Vagina (tissue), 2 donors: ENCODE measurements around the gene DOCK2. TPM values are rescaled to one million over a fixed set of nuclear protein-coding genes. Genes with fewer than 3 reads are reported as not detected.

ENCODE experiments used
- DNase-seq, 2 donors: peaks; one replicate each; pipeline ENCODE4 v3.0.0-alpha.2; 2017; ENCODE audit errors: extremely low spot score in 2 of 2
- H3K27ac ChIP-seq: fragments of 200-600 bp; sonication (generic); one replicate; pipeline ENCODE4 v1.5.1; 2019
- H3K27me3 ChIP-seq: fragments of 200-600 bp; sonication (generic); one replicate; pipeline ENCODE4 v1.5.1; 2019
- H3K36me3 ChIP-seq, 2 donors: fragments of 200-600 bp; sonication (generic); one replicate each; pipeline ENCODE4 v1.5.1; 2017 to 2019
- H3K4me1 ChIP-seq: fragments of 200-600 bp; sonication (generic); one replicate; pipeline ENCODE4 v1.5.1; 2019
- H3K4me3 ChIP-seq, 2 donors: fragments of 200-600 bp; sonication (generic); 1 replicate in 1 of 2; 2 replicates in 1 of 2; pipeline ENCODE4 v1.5.1; 2016 to 2019
- H3K9me3 ChIP-seq: fragments of 200-600 bp; sonication (generic); one replicate; pipeline ENCODE4 v1.5.1; 2019
- POLR2A ChIP-seq, 2 donors: fragments of 450-650 bp; IDR thresholded peaks; one replicate each; pipeline ENCODE4 v1.6.1; 2017; ENCODE audit warnings: antibody characterized with exemption in 2 of 2, mild to moderate bottlenecking in 2 of 2, moderate library complexity in 2 of 2
- POLR2AphosphoS5 ChIP-seq, 2 donors: sonication (generic); formaldehyde crosslinking; IDR thresholded peaks; one replicate each; pipeline ENCODE4 v1.9.0; 2017; ENCODE audit warnings: antibody characterized with exemption in 2 of 2, mild to moderate bottlenecking in 2 of 2, low read depth in 1 of 2; ENCODE audit not compliant: insufficient read depth in 1 of 2
- intact Hi-C: fragments of 100-400 bp; cut with DNase I; formaldehyde crosslinking; loops from one replicate; pipeline ENCODE4 v1.15.1; 2023
- total RNA-seq: library from RNA; depleted of rRNA; stranded (reverse); fragments of >200 nt; gene quantifications from one replicate; pipeline ENCODE4 v1.2.3, GENCODE V29; 2016
- TF ChIP-seq, protein P1 (sequence below), 3 experiments: fragments of 450-650 bp in 2 of 3; fragments of 200-600 bp in 1 of 3; sonication (generic) in 1 of 3; IDR thresholded peaks; one replicate each; pipeline ENCODE4 v1.5.1; 2017 to 2019; ENCODE audit warnings: antibody characterized with exemption in 3 of 3, mild to moderate bottlenecking in 2 of 3, moderate library complexity in 2 of 3

Gene DOCK2
- total RNA-seq, 1 donor from 2014 or later, result 18.2 TPM

DNA sequence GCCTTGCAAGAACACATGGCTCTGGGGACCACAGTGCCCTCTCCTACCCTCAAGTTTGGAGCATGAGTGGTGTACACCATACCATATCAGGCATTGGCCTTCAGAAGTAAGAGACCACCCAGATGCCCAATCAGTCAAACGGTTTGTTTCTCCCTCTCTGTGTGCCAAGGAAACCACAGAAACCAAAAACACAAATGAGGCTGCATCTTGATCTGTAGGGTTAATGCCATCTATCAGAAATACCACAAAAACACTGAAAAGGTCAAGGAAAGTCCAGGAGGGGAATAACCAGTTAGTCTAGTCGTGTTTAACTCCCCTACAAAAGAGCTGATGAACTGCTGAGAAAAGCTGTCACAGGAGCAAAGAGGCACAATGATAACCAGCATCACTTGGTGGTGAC is 264.8 kb downstream of the DOCK2 start:
- DNase-seq, result no peak
- Histone ChIP-seq H3K9me3 (no peaks in the 10 kb centered on the region), H3K4me3 (no peak overlapping the region), H3K27me3 (no peaks in the 10 kb centered on the region), H3K4me1 (no peaks in the 10 kb centered on the region), H3K36me3 (no peaks in the 10 kb centered on the region), H3K27ac (no peak overlapping the region)
- intact Hi-C loops, result no loop called here
- TF ChIP-seq, protein P1, sequence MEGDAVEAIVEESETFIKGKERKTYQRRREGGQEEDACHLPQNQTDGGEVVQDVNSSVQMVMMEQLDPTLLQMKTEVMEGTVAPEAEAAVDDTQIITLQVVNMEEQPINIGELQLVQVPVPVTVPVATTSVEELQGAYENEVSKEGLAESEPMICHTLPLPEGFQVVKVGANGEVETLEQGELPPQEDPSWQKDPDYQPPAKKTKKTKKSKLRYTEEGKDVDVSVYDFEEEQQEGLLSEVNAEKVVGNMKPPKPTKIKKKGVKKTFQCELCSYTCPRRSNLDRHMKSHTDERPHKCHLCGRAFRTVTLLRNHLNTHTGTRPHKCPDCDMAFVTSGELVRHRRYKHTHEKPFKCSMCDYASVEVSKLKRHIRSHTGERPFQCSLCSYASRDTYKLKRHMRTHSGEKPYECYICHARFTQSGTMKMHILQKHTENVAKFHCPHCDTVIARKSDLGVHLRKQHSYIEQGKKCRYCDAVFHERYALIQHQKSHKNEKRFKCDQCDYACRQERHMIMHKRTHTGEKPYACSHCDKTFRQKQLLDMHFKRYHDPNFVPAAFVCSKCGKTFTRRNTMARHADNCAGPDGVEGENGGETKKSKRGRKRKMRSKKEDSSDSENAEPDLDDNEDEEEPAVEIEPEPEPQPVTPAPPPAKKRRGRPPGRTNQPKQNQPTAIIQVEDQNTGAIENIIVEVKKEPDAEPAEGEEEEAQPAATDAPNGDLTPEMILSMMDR (IDR thresholded peaks at IDR 0.05), result no peak
- TF ChIP-seq POLR2AphosphoS5 (IDR thresholded peaks at IDR 0.05; ENCODE audit: insufficient read depth in 1 of 2, low read depth in 1 of 2) (no peak), POLR2A (IDR thresholded peaks at IDR 0.05) (no peak)

- Histone ChIP-seq H3K9me3 (no peaks in the 10 kb centered on the region), H3K27ac (no peak overlapping the region), H3K4me1 (no peaks in the 10 kb centered on the region), H3K4me3 (no peak overlapping the region), H3K36me3 (no peaks in the 10 kb centered on the region), H3K27me3 (no peaks in the 10 kb centered on the region)
- intact Hi-C loops, result no loop called here
- no peak for DNase-seq
- TF ChIP-seq POLR2AphosphoS5 (IDR thresholded peaks at IDR 0.05; ENCODE audit: insufficient read depth in 1 of 2, low read depth in 1 of 2) (no peak), POLR2A (IDR thresholded peaks at IDR 0.05) (no peak)
- TF ChIP-seq, protein P1 (IDR thresholded peaks at IDR 0.05), result no peak
Observed at GRCh38 chr5:169904059-169904458, 267.0 kb downstream of the DOCK2 start.

GRCh38 chr5:169904508-169904907 is 267.4 kb downstream of the DOCK2 start:
- Histone ChIP-seq H3K4me1 (no peaks in the 10 kb centered on the region), H3K27me3 (no peaks in the 10 kb centered on the region), H3K36me3 (no peaks in the 10 kb centered on the region), H3K9me3 (no peaks in the 10 kb centered on the region), H3K4me3 (no peak overlapping the region), H3K27ac (no peak overlapping the region)
- intact Hi-C loops, result no loop called here
- no peak for DNase-seq
- TF ChIP-seq POLR2AphosphoS5 (IDR thresholded peaks at IDR 0.05; ENCODE audit: insufficient read depth in 1 of 2, low read depth in 1 of 2) (no peak), POLR2A (IDR thresholded peaks at IDR 0.05) (no peak)
- TF ChIP-seq, protein P1 (IDR thresholded peaks at IDR 0.05), result no peak

DNA sequence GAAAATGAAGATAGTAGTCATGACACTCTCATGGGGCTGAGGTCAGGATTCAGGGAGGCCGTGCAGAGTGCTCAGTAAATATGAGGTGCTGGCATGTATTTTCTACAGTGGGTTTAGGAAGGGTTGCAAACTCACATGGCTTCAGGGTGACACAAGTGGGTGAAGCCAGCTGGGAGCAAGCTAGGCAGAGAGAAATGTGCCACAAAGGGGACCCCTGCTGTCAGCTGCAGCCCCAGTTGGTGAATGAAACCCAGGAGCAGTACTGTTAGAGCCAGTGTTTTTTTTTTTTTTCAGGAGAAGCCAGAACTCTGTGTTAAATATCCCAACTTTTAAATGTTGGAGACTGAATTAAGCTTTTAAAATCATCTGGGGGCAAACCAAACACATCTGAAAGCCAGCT is 267.9 kb downstream of the DOCK2 start:
- Histone ChIP-seq H3K4me3 (no peak overlapping the region), H3K36me3 (no peaks in the 10 kb centered on the region), H3K9me3 (no peaks in the 10 kb centered on the region), H3K27me3 (no peaks in the 10 kb centered on the region), H3K4me1 (no peaks in the 10 kb centered on the region), H3K27ac (no peak overlapping the region)
- DNase-seq, result no peak
- TF ChIP-seq POLR2A (IDR thresholded peaks at IDR 0.05), result no peak
- intact Hi-C loops, result no loop called here

GRCh38 chr5:169906745-169907649 is 269.9 kb downstream of the DOCK2 start:
- intact Hi-C loops, result no loop called here
- Histone ChIP-seq H3K4me1 (no peaks in the 10 kb centered on the region), H3K4me3 (no peak overlapping the region), H3K9me3 (no peaks in the 10 kb centered on the region), H3K27me3 (no peaks in the 10 kb centered on the region), H3K36me3 (no peaks in the 10 kb centered on the region), H3K27ac (no peak overlapping the region)
- DNase-seq, result no peak
- TF ChIP-seq POLR2AphosphoS5 (IDR thresholded peaks at IDR 0.05; ENCODE audit: insufficient read depth in 1 of 2, low read depth in 1 of 2), result no peak
- TF ChIP-seq, protein P1 (IDR thresholded peaks at IDR 0.05), result no peak
- TF ChIP-seq POLR2A (IDR thresholded peaks at IDR 0.05), result no peak
